ENCODE results near the gene DLG5. TPM values are rescaled to one million over a fixed set of nuclear protein-coding genes. Genes with fewer than 3 reads are reported as not detected.

DLG5 gene
- total RNA-seq, 1 experiment from 2014 or later: 69.7 TPM

- no peak overlapping the region for H3K4me3 Mint-ChIP-seq (ENCODE audit: unreplicated experiment)
- no peak for DNase-seq
- POLR2A ChIA-PET: no interaction called here
These were observed 41.1 kb upstream of the DLG5 start for GRCh38 chr10:77967611-77968022.

GRCh38 chr10:77965294-77965693 lies 38.7 kb upstream of the DLG5 start:
- Mint-ChIP-seq H3K4me3 (ENCODE audit: unreplicated experiment) (no peak overlapping the region), H3K27ac (ENCODE audit: unreplicated experiment) (no peak overlapping the region), H3K27me3 (ENCODE audit: insufficient read depth, unreplicated experiment) (no peaks in the 10 kb centered on the region), H3K9me3 (ENCODE audit: unreplicated experiment) (peaks cover 11% of the 10 kb centered on the region), H3K4me1 (ENCODE audit: low read depth, unreplicated experiment) (no peaks in the 10 kb centered on the region), H3K36me3 (ENCODE audit: insufficient read depth, unreplicated experiment) (no peaks in the 10 kb centered on the region)
- intact Hi-C loops (cut with micrococcal nuclease; ENCODE audit: unreplicated experiment): no loop called here
- Histone ChIP-seq H3K9me3 (peaks cover 3% of the 10 kb centered on the region), H3K4me1 (no peaks in the 10 kb centered on the region), H3K36me3 (ENCODE audit: control insufficient read depth, insufficient read depth, low read length) (no peaks in the 10 kb centered on the region), H3K4me3 (ENCODE audit: low read depth, low read length) (no peak overlapping the region), H3K27me3 (replicated peaks; ENCODE audit: control insufficient read depth, insufficient read depth, low read length) (no peaks in the 10 kb centered on the region)
- no TSS peak for BruUV-seq (replicated peaks)
- ChIA-PET POLR2A (no interaction called here), CTCF (no interaction called here)
- TF ChIP-seq CTCF (IDR thresholded peaks at IDR 0.05; ENCODE audit: insufficient read depth in 1 of 2, low read depth in 1 of 2, low read length in 1 of 2, severe bottlenecking in 1 of 2, unreplicated experiment in 1 of 2): no peak
- DNase-seq: no peak

More at GRCh38 chr10:77967611-77968022, 41.1 kb upstream of the DLG5 start:
- H3K4me1 Mint-ChIP-seq (ENCODE audit: low read depth, unreplicated experiment): no peaks in the 10 kb centered on the region
- TF ChIP-seq CTCF (IDR thresholded peaks at IDR 0.05; ENCODE audit: insufficient read depth in 1 of 2, low read depth in 1 of 2, low read length in 1 of 2, severe bottlenecking in 1 of 2, unreplicated experiment in 1 of 2): no peak
- intact Hi-C loops (cut with micrococcal nuclease; ENCODE audit: unreplicated experiment): no loop called here
- H3K27ac Mint-ChIP-seq (ENCODE audit: unreplicated experiment): no peak overlapping the region
- Histone ChIP-seq H3K27me3 (replicated peaks; ENCODE audit: control insufficient read depth, insufficient read depth, low read length) (no peaks in the 10 kb centered on the region), H3K36me3 (ENCODE audit: control insufficient read depth, insufficient read depth, low read length) (no peaks in the 10 kb centered on the region), H3K9me3 (peaks cover 3% of the 10 kb centered on the region), H3K4me3 (ENCODE audit: low read depth, low read length) (no peak overlapping the region), H3K4me1 (peaks cover 6% of the 10 kb centered on the region; the same call in 1 of the 2 replicates)
- CTCF ChIA-PET: no interaction called here
- no peaks in the 10 kb centered on the region for H3K36me3 Mint-ChIP-seq (ENCODE audit: insufficient read depth, unreplicated experiment)
- no peaks in the 10 kb centered on the region for H3K27me3 Mint-ChIP-seq (ENCODE audit: insufficient read depth, unreplicated experiment)
- no TSS peak for BruUV-seq (replicated peaks)
- H3K9me3 Mint-ChIP-seq (ENCODE audit: unreplicated experiment): peaks cover 11% of the 10 kb centered on the region

GRCh38 chr10:77964811-77965210 lies 38.3 kb upstream of the DLG5 start:
- Histone ChIP-seq H3K27me3 (replicated peaks; ENCODE audit: control insufficient read depth, insufficient read depth, low read length) (no peaks in the 10 kb centered on the region), H3K4me3 (ENCODE audit: low read depth, low read length) (no peak overlapping the region), H3K4me1 (no peaks in the 10 kb centered on the region), H3K36me3 (ENCODE audit: control insufficient read depth, insufficient read depth, low read length) (no peaks in the 10 kb centered on the region), H3K9me3 (peaks cover 3% of the 10 kb centered on the region)
- POLR2A ChIA-PET: no interaction called here
- intact Hi-C loops (cut with micrococcal nuclease; ENCODE audit: unreplicated experiment): no loop called here
- no peak overlapping the region for H3K4me3 Mint-ChIP-seq (ENCODE audit: unreplicated experiment)
- no peaks in the 10 kb centered on the region for H3K27me3 Mint-ChIP-seq (ENCODE audit: insufficient read depth, unreplicated experiment)
- no TSS peak for BruUV-seq (replicated peaks)
- H3K27ac Mint-ChIP-seq (ENCODE audit: unreplicated experiment): no peak overlapping the region
- CTCF ChIA-PET: no interaction called here
- H3K9me3 Mint-ChIP-seq (ENCODE audit: unreplicated experiment): peaks cover 11% of the 10 kb centered on the region
- H3K36me3 Mint-ChIP-seq (ENCODE audit: insufficient read depth, unreplicated experiment): no peaks in the 10 kb centered on the region
- TF ChIP-seq CTCF (IDR thresholded peaks at IDR 0.05; ENCODE audit: insufficient read depth in 1 of 2, low read depth in 1 of 2, low read length in 1 of 2, severe bottlenecking in 1 of 2, unreplicated experiment in 1 of 2): no peak
- no peaks in the 10 kb centered on the region for H3K4me1 Mint-ChIP-seq (ENCODE audit: low read depth, unreplicated experiment)
- DNase-seq: no peak

Data from Caco-2 (cell line).